Transverse colon (tissue), 3 donors: ENCODE results near the gene MDFI.

Experiments used
- CTCF ChIP-seq, 5 experiments: fragments of 200-600 bp in 3 of 5; fragments of 450-650 bp in 2 of 5; sonication (generic) in 3 of 5; IDR thresholded peaks; 1 replicate in 2 of 5; 2 replicates in 3 of 5; pipeline ENCODE4 v1.5.1; 2016 to 2017; ENCODE audit warnings: antibody characterized with exemption in 5 of 5, inconsistent platforms in 3 of 5, mild to moderate bottlenecking in 2 of 5, moderate library complexity in 1 of 5
- EP300 ChIP-seq: sonication (generic); formaldehyde crosslinking; IDR thresholded peaks from one replicate; pipeline ENCODE4 v1.6.1; 2017; ENCODE audit warnings: antibody characterized with exemption, low read depth
- POLR2A ChIP-seq: fragments of 450-650 bp; IDR thresholded peaks from one replicate; pipeline ENCODE4 v1.6.1; 2016; ENCODE audit warnings: antibody characterized with exemption, mild to moderate bottlenecking, moderate library complexity

GRCh38 chr6:41682497-41683272, 44.4 kb downstream of the MDFI start:
- no peak for TF ChIP-seq CTCF (IDR thresholded peaks at IDR 0.05)
- no peak for TF ChIP-seq POLR2A
- no peak for TF ChIP-seq EP300
